Measurements from ENCODE around the gene TMTC4.
"Not testable (repeated sequence)": the region's sequence is repeated elsewhere in the genome, so short reads cannot be mapped to it uniquely, and the experiment has no call there.

The TMTC4 gene

DNA sequence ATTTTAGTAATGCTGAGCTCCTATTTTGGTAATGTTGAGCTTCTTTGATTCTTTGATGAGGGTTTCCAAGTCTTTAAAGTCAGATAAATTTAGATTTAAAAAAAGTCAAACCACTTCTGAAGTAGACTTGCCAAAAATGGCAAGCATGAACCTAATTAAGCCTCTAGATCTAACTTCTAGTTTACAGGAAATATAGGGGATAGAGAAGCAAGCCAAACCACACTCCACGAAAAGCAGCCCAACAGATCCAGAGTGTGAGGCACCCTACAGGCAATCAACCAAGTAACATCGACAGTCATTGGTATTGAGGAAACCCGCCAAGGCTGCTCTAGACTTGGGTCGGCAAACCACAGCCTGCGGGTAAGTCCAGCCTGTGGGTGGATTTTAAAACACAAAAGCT is 89.7 kb downstream of the TMTC4 start:
- DNase-seq (ENCODE audit: low spot score), result no peak

- no peak for DNase-seq (ENCODE audit: low spot score)
Observed at GRCh38 chr13:100581504-100581903, 93.1 kb downstream of the TMTC4 start.

DNA sequence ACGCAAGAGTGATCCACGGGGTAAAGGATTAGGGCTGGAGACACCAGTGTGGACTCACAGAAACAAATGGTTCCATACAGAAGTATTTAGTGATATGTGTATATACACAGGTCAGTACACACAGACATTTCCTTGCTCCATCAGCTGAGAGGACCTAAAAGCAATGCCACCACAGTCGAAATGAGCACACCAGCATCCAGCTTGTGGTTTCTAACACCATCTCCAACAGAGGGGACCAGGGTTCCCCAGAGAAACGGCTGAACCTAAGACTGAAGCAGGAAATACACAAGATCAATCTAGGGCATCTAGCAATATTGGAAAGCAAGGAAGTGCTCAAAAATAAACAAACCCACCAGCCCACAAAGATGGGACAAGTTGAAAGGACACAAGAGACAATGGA is 93.6 kb downstream of the TMTC4 start:
- DNase-seq (ENCODE audit: low spot score), result no peak

DNA sequence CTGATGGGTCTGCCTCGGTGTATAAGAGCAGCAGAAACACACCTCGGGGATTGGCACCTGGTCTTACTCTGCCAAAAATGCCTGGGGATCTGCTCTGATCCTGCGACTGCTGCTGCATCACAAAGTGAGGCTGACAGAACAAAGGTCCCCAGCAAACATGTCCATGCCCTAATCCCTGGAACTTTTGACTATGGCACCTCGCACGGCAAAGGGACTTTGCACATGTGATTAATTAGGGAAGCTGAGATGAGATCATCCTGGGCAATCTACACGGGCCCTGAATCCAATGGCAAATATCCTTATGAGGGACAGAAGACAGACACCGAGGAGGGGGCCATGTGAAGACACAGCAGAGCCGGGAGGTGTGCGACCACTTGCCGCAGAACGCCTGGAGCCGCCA is 94.5 kb downstream of the TMTC4 start:
- no peak for DNase-seq (ENCODE audit: low spot score)

GRCh38 chr13:100577239-100577638 is 97.4 kb downstream of the TMTC4 start:
- not testable (repeated sequence) for DNase-seq (ENCODE audit: low spot score)

- peak; percentile 71 for DNase-seq (ENCODE audit: low spot score)
Observed at GRCh38 chr13:100573121-100573520, 101.5 kb downstream of the TMTC4 start.

- no peak for DNase-seq (ENCODE audit: low spot score)
Observed at GRCh38 chr13:100566543-100566942, 108.1 kb downstream of the TMTC4 start.

DNA sequence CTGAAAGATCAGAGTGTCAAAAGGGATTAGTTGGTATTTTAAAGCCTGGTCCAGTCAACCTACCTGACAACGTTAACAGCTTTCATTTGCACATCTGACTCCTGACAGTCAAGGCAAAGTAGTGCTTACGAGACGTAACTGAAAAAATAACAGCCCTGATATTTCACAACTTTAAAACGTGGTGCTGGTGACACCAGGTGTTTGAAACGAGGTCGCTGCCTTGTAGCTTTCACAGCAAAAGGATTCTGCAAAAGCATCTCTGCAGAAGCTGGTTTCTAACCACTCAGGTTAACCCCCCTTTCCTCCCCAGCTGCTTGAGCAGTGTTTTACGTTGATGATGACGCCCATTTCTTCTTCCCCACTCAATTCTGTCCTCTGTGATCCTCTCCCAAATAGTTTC is 109.3 kb downstream of the TMTC4 start:
- DNase-seq (ENCODE audit: low spot score), result no peak

- DNase-seq (ENCODE audit: low spot score), result no peak
Observed at GRCh38 chr13:100564444-100565223, 110.0 kb downstream of the TMTC4 start.

DNA sequence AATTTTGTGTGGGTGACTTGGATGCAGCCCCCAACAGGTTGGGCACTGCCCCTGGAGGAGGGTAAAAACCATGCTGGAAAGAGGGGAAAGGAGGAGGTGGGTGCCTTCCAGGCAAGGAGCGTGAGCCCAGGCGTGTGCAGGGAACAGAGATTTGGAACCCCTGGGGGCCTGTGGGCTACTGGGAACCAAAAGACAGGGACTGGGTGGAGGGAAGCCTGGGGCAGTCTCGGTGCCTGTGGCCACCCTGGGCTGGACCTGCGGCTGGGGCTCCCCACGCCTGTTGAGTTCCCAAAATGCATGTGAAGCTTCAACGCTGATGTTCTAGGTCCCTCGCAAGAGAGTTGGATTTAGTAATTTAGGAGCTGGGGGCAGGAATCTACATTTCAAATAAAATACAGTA is 110.8 kb downstream of the TMTC4 start:
- no peak for DNase-seq (ENCODE audit: low spot score)

DNA sequence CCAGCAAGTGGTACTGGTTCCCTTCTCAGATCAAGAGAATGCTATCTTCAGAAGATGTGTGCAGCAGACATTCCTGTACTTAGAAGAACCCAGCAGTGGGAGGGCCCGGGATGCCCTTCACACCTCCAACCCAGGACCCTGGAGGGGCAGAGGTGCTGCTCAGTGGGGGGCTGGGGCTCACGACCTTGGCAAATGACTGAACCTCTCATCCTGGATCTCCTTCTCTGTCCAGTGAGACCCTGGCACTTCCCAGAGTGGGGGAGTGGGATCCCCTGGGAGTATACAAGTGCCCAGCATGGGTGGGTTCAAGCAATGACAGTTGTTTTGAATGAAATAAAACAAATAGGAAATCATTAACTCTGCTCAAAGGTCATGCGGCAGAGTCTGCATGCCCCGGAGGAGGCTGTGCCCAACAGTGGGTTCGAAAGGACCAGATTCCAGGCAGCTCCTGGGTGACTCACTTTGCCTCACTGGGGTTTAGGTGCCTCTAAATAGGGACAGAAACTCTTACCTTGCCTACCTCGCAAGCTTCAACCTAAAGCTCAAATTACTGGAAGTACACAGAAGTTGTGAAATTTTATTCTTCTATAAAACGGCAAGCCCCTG is 112.9 kb downstream of the TMTC4 start:
- DNase-seq (ENCODE audit: low spot score), result no peak

DNA sequence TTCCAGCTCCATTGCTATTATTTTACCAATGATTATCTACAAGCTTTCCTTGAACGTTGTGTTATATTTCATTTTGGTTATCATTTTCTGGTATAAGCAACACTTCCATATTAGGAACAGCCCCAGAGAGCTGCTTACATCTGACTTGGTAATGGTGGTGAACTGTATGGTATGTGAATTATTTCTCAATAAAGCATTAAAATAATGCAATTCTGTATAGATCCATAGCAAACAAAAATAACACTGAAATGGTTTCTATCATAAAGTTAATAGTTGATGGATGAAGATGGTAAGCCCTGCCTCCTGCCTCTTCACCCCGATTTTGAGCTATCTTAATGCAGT is 113.5 kb downstream of the TMTC4 start:
- no peak for DNase-seq (ENCODE audit: low spot score)

DNA sequence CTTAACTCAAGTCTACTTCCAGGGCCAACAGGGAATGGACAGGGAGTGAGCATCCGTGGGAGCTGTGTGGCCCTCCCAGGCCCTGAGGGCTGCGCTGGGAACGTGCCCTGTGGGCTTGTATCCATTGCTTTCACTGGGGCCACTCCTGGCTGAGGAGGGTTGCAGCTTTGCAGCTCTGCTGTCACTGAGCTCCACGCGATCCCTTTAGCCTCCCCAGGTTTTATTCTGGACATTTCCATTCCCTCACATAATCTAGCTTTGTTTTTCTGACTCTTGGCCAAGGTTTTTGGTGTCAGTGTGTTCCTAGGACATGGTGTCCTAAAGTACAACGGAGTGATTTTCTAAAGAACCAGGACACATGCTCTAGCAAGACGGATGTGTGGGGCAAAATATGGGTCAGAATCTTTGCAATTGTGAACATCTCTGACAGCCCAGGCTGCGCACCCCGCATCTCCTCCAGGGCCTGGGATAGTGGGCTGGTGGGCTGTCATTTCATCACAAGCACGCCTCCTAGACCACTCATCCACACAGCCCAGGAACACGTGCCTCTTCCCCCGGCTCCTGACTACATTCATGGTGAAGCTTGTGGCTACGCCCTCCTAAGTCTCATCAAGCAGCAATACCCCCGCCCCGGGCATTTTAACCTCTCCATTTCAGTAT is 114.0 kb downstream of the TMTC4 start:
- no peak for DNase-seq (ENCODE audit: low spot score)

GRCh38 chr13:100559886-100560285 is 114.7 kb downstream of the TMTC4 start:
- no peak for DNase-seq (ENCODE audit: low spot score)
